ENCODE data around the gene MPDU1.
"Not testable (repeated sequence)": the region's sequence is repeated elsewhere in the genome, so short reads cannot be mapped to it uniquely, and the experiment has no call there.

The MPDU1 gene

DNA sequence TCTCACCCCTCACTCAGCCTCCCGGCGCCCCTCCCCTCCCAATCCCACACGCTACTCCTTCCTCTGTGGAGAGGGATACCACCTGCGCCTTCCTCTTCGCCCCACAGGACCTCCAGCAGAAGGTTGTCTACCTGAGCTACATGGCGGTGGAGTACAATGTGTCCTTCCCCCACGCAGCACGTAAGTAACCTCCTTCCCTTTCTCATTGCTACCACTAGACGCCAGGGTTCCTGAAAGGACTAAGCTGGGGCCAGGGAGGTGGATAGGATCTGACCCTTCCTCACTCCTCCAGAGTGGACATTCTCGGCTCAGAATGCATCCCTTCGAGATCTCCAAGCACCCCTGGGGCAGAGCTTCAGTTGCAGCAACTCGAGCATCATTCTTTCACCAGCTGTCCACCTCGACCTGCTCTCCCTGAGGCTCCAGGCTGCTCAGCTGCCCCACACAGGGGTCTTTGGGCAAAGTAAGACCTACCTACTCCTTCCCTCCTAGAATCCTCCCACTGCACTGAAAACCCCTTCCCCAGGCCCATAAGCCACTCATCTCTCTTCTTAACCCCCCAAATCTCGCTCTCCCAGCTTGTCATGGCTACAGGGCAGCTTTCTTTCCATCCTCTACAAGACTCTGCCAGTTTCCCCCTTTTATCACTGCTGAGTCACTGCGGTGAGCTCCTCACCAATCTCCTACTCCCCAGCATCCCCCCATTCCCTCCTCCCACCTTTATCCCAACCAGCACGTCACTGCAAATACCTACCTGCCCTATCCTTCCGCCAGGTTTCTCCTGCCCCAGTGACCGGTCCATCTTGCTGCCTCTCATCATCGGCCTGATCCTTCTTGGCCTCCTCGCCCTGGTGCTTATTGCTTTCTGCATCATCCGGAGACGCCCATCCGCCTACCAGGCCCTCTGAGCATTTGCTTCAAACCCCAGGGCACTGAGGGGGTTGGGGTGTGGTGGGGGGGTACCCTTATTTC lies 2.8 kb upstream of the MPDU1 start:
- DNase-seq = no peak

DNA sequence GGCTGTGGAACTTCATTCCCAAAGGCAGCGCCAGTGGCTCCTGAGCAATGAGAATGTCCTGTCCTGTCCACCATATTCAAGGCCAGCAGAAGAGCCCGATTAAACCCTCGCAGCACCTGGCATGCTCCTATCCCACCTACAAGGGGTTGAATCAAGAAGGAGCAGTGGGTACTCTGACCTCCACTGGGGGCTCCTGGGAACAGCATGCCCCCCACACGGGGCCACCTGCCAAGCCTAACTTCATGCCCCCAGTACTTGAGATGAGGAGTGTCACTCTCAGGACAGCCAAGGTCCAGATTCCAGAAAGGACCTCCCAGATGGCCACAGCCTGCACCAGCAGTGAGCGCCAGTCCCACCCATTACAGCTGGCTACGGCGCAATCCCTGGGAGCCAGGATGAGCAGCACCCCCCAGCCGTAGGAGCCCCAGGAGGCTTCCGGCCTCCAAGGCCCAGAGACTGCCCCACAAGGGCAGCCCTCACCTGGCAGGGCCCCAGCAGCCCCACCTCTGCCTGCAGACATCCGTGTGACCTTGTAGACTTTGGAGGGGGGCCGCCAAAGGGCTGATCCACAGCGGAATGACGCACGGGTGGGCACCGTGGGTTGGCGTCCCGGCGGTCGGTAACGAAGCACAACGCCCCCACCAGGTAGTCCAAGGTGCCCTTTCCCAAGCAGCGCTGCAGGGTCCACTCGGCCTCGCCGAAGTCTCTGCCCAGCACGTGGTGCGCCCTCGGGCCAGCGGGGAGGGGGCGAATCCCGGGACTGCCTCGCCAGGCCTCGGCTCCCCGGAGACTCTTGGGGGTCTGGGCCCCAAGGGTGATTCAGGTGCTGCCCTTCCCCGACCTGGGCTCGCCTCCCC lies 1.0 kb upstream of the MPDU1 start:
- no peak for DNase-seq

DNA sequence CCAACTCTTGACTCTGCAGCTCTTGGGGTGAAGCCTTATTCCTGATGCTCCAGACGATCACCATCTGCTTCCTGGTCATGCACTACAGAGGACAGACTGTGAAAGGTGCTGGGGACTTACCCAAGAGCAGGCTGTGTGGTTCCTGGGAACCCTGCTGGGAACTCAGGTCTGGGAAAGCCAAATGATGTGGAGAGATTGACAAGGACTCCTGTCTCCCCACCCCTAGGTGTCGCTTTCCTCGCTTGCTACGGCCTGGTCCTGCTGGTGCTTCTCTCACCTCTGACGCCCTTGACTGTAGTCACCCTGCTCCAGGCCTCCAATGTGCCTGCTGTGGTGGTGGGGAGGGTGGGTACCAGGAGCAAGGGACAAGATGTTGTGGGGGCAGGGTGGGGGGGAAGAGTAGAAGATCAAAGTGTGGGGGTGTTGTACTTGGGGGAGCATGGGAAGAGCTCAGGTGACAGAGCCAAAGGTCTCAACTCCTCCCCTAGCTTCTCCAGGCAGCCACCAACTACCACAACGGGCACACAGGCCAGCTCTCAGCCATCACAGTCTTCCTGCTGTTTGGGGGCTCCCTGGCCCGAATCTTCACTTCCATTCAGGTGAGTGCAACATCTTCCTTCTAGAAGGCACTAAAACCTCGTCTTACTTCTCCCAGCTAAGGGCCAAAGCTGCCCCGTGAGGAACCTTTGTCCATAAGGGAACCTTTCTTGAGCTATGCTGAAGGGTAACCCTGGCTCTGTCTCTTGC lies 3.2 kb downstream of the MPDU1 start:
- no peak for DNase-seq

- no peak for DNase-seq
Measured at GRCh38 chr17:7587420-7588151, 3.9 kb downstream of the MPDU1 start.

GRCh38 chr17:7588553-7589203 lies 5.0 kb downstream of the MPDU1 start:
- DNase-seq = no peak

GRCh38 chr17:7589204-7589868 lies 5.7 kb downstream of the MPDU1 start:
- DNase-seq = peak; percentile 12 to 67

DNA sequence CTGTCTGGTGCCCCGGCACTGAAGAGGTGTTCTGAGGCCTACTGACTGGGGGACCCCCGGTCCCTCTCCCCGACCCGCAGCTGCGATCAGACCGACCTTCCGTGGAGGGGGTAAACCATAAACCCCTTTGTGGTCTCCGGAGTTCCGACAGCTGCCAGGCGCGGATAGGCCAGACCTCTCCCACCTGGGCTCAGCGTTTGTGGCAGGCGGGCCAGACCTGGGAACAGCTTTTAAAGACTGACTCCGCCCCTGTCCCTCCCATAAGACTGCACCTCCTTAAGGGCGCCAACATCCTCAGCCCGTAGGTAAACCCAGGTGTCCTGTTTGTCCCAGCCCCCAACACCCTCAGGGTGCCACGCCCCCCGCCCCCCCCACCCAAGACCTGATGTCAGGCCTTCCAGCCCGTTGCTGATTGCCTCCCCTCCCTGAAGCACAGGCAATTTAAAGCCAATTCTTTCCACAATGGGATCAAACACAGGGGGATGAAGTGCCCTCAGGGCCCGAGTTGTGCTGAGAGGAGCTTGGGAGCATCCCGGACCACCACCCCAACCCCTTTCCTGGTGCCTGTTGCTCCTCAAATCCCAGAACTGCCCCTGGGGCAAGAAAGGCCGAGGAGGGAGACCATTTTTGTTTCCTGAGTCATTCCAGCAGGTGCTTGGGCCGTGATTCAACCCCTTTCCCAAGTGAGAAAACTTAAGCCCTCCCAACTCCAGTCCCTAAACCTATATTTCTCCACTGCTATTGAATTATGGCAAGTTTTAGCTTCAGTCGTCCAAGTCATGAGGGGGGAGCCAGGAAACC lies 6.4 kb downstream of the MPDU1 start, which contains the start of gene SOX15:
Gene SOX15 (minus strand): TSS at position 204 of the 801 bp plus-strand sequence. CDS start 418 bp downstream, outside the sequence.
- DNase-seq = no peak

DNA sequence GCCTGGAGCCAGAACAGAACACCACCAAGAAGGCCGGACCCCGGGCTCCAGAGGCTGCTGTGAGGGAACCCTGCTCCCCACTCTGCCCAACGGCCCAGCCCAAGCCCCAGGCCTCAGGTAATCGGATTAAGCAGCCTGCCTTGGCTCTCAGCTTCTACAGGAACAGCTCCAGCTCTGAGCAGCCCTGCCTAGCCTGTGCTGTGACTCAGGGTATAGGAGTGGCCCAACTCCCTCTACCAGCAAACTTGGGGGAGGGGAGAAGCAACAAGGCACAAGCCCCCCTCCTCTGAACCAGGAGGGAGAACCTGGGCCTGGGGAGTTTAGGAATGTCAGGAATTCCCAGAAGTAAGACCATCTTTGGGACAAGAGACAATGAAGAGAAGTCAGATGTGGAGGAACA lies 7.1 kb downstream of the MPDU1 start:
- DNase-seq = no peak

- no peak for DNase-seq
Measured at GRCh38 chr17:7591596-7591995, 7.9 kb downstream of the MPDU1 start.

DNA sequence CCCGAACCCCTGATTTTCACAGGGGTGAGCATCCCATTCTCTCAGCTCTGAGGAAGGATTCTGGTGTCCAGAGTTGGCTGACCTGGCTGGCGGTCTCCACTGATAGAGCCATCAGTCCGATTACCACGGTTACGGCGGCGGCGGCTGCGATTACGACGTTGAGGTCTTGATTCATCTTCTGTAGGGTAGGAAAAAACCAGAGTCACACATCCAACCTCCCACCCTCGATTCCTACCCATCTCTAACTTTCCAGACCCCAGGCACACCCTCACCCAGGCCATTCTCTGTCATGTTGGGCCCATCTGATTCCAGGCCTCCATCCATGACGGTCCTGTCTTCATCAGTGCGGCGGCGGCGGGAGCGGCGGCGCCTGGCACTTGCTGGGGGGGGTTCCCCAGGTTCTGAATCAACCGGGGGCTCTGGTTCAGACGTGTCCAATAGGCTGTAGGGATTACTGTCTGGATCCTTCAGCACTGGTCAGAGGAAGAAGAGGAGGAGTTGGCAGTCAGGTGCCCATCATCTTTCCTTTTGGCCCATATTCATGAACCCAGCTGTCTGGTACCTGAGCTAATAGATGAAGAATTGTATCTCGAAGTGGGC lies 8.9 kb downstream of the MPDU1 start:
- no peak for DNase-seq

DNA sequence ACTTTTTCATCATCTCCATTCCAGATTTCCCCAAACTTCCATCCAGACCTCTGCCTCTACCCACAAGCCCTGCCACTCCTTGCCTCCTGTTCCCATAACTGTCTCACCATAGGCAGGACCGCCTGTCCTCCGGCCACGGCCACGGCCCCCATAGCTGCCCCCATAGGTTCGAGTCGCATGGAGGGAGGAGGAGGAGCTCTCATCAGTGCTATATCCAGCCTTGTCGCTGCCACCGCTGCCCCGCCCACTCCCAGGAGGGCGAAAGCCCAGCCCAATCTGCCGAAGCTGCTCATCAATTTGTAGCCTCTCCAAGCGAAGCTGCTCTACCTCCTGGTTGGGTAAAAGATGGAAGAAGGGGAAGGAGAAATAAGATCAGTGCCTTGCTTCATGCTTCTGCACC lies 9.6 kb downstream of the MPDU1 start:
- DNase-seq = no peak

GRCh38 chr17:7597561-7597960 lies 13.9 kb downstream of the MPDU1 start:
- DNase-seq = not testable (repeated sequence)

DNA sequence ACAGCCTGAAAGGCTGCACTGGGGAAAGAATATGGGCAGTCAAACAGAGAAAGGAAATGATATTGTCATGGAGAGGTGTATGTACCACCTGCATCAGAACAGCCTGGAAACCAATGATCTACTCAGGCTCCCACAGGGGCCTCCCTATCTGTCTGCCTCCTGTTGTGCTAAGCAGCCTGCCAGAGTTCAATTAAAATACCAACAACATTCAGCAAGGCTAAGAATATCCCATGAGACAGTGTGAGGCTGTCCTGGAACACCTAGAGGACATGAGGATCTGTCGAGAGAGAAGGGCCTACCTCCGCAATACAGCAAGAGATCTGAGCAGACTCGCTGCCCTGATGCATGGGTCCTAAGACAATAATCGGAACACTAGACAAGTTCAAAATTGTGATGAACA lies 22.6 kb downstream of the MPDU1 start:
- no peak for DNase-seq

- DNase-seq = no peak
Measured at GRCh38 chr17:7610641-7611040, 27.0 kb downstream of the MPDU1 start.

GRCh38 chr17:7611635-7612293 lies 28.1 kb downstream of the MPDU1 start:
- DNase-seq = no peak

GRCh38 chr17:7612294-7612640 lies 28.6 kb downstream of the MPDU1 start:
- DNase-seq = no peak

- no peak for DNase-seq
Measured at GRCh38 chr17:7613769-7614424, 30.2 kb downstream of the MPDU1 start.

DNA sequence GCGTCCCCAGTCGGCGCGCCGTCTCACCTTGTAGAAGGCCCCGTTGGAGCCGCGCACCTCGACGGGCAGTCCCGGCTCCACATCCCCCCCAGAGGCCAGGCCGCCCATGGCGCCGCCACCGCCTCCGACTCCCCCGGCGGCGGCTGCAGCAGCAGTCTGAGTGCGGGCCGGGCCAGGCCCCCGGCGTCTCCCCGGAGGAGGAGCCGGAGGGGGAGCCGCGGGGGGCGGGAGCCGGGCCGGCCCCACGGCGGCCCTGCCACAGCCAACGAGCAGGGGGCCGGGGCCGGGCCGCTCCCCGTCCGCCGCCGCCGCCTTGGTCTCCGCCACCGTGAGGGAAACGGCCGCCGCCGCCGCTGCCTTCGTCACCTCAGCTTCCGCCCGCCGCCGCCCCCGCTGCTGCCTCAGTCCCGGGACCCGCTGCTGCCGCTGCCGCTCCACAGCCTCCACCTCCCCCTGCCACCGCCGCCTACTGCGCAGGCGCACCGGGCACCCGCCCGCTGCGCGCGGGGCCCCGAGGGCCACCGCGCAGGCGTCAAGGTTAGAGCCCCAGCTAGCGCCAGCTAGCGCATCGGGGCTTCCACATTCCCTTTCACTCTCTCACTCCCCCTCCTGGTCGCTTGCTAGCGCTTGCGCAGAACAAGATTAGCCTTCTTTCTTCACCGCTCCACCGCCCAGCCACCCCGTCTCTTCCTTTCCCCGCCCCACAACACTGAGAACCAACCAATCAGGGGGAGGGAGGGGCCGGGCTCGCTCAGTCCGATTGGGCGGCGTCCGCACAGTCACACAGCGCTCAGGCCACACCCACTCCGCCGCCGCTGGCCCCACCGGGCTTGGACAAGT lies 31.0 kb downstream of the MPDU1 start, which contains the start of gene FXR2:
Gene FXR2 (minus strand): TSS at position 473 of the 840 bp plus-strand sequence. CDS start 365 bp downstream, at position 108.
- DNase-seq = peak; percentile 98
